Activated naive CD4-positive, alpha-beta T cell treated with anti-CD3 and anti-CD28 coated beads, Interleukin-2, amount 10 ng/mL, durations not matched to agents 7 days and 5 days (primary cell): ENCODE measurements around the gene MAML2.
"Not testable (repeated sequence)": the region's sequence is repeated elsewhere in the genome, so short reads cannot be mapped to it uniquely, and the experiment has no call there.

ENCODE experiments used
- CTCF ChIA-PET: fragments of 350-600 bp; sonication (Branson Sonifier 250); formaldehyde crosslinking; loops from one replicate; lab custom pipeline; 2021; ENCODE audit warnings: antibody characterized with exemption; lab: Charles Lee
- DNase-seq: peaks from one replicate; pipeline ENCODE4 v3.0.0-alpha.2; 2020
- H3K27ac Mint-ChIP-seq: one replicate; pipeline ENCODE4 v1.8.0; 2021; ENCODE audit warnings: mild to moderate bottlenecking, moderate library complexity, mixed read lengths
- H3K27me3 Mint-ChIP-seq: one replicate; pipeline ENCODE4 v1.8.0; 2021; ENCODE audit warnings: mild to moderate bottlenecking, mixed read lengths
- H3K36me3 Mint-ChIP-seq: one replicate; pipeline ENCODE4 v1.8.0; 2021; ENCODE audit warnings: mixed read lengths
- H3K4me1 Mint-ChIP-seq: one replicate; pipeline ENCODE4 v1.8.0; 2021; ENCODE audit warnings: mixed read lengths
- H3K4me3 Mint-ChIP-seq: one replicate; pipeline ENCODE4 v1.8.0; 2021; ENCODE audit warnings: mild to moderate bottlenecking, moderate library complexity, mixed read lengths
- H3K9me3 Mint-ChIP-seq: one replicate; pipeline ENCODE4 v1.8.0; 2021; ENCODE audit warnings: mixed read lengths

The MAML2 gene

DNA sequence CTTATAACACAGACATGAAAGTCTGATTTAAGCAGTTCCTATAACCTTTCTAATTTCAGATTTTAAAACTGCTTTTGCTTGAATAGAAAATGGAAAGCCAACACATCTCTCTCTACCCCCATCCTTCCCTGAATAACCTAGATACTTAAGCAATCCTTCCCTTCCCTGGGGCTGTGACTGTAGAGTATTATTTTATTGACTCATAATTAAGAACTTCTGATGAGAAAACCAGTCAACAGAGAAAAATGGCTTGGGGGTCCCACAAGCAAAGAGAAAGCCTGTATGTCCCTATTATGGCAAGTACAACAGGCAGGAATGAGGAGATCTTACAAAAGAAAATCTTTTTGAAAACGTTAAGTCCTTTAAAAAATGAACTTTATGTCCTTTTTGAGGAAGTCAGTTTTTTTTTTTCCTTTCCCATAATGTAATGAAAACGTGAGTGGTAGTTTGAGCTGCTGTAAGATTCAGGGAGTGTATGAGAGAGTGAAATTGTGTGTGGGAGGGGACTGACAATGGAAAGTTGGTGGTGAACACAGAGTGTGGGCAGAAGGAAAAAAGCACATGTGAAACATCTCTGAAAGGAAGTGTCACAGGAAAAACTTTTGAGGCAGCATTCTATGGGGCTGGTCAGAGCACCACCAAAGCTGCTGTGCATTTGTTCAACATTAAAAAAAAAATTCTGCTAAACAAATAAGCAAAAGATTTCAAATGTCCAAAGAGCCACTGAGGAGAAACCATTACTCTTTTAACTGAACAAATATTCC lies 154.6 kb downstream of the MAML2 start:
- H3K27me3 Mint-ChIP-seq = no peaks in the 10 kb centered on the region
- no peaks in the 10 kb centered on the region for H3K9me3 Mint-ChIP-seq
- CTCF ChIA-PET = interaction anchor here (0.9 to 1.4 kb wide), 4 partner anchors 8 to 155 kb away, joined by 3 to 5 read pairs (median 4); partner anchors contain the start of gene MAML2
- peaks cover 51% of the 10 kb centered on the region for H3K4me1 Mint-ChIP-seq
- H3K27ac Mint-ChIP-seq = no peak overlapping the region
- no peak overlapping the region for H3K4me3 Mint-ChIP-seq
- no peak for DNase-seq
- H3K36me3 Mint-ChIP-seq = peaks cover 30% of the 10 kb centered on the region

DNA sequence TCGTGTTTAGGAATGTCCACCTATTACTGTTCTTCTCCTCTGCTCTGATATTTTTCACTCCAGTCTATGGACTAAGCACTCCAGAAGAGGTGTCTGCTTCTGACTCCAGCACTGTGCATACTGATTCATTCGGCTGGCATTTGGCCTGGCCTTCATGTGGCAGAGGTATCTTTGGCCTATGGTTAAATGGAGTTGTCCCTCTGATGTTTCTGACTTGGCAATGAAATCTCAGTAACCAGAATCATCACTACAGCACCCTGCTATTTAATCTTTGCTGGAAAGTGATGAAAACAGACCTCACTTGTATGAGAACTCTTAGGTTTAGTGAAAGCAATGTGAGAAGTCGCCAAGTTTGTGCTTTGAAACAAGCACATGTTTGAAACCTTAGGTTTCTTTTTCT lies 155.2 kb downstream of the MAML2 start:
- DNase-seq = no peak
- H3K9me3 Mint-ChIP-seq = no peaks in the 10 kb centered on the region
- H3K27me3 Mint-ChIP-seq = no peaks in the 10 kb centered on the region
- H3K4me3 Mint-ChIP-seq = no peak overlapping the region
- CTCF ChIA-PET = interaction anchor here (0.9 to 1.3 kb wide), 2 partner anchors 17 to 27 kb away, joined by 3 to 4 read pairs; no protein-coding TSS in a partner anchor
- peaks cover 30% of the 10 kb centered on the region for H3K36me3 Mint-ChIP-seq
- no peak overlapping the region for H3K27ac Mint-ChIP-seq
- peaks cover 50% of the 10 kb centered on the region for H3K4me1 Mint-ChIP-seq

DNA sequence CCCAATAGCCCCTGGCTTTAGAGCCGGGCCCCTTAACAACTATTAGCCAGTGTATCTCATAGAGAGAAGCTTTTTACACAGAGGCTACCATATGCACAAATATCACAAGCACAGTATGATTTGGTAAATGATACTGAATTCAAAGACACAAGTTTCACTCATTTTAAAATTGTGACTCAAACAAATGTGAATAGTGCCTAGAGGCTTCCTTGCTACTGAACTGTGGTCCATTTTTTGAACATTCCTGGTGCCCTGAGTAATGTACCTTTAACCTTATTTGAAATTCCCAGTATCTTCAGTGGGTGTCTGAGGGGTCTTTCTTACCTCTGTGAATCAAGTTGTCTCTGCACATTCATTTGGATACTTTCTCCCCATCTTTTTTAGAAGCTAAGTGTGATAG lies 156.2 kb downstream of the MAML2 start:
- Mint-ChIP-seq H3K27ac (no peak overlapping the region), H3K27me3 (no peaks in the 10 kb centered on the region), H3K4me1 (peaks cover 47% of the 10 kb centered on the region), H3K36me3 (peaks cover 29% of the 10 kb centered on the region), H3K4me3 (no peak overlapping the region), H3K9me3 (no peaks in the 10 kb centered on the region)
- no peak for DNase-seq
- CTCF ChIA-PET = interaction anchor here (0.7 to 1.3 kb wide), 2 partner anchors 11 to 18 kb away, joined by 3 read pairs; no protein-coding TSS in a partner anchor

DNA sequence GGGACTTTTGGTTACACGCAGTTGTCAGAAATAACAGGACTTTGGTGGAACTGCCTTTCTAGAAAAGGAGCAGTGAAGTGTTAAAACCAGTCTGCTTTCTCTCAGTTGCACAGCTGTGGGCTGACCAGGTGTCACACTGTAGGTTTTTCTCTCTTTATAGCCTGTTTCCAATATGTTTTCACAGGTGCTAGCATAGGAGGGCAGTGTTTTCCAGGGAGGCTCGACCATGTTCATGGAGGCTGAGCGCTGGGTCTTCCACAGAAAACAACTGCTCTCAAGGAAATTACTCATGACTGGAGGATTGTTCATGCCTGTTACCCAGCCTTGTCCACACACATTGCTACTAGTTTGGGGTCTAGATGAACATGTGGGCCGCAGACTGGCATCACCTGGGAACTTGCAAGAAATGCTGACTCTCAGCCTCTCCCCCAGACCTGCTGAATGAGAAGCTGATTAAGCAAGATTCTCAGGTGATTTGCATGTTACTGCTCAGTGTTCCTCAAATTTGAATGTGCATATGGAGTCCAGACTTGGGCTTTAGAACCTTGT lies 157.7 kb downstream of the MAML2 start:
- peaks cover 43% of the 10 kb centered on the region for H3K4me1 Mint-ChIP-seq
- CTCF ChIA-PET = interaction anchor here (1.0 kb wide), 1 partner anchor 157 kb away, joined by 3 read pairs; no protein-coding TSS in a partner anchor
- no peak overlapping the region for H3K4me3 Mint-ChIP-seq
- no peak for DNase-seq
- no peaks in the 10 kb centered on the region for H3K9me3 Mint-ChIP-seq
- H3K27ac Mint-ChIP-seq = peak overlapping the region; percentile 58
- H3K27me3 Mint-ChIP-seq = no peaks in the 10 kb centered on the region
- H3K36me3 Mint-ChIP-seq = peaks cover 24% of the 10 kb centered on the region

DNA sequence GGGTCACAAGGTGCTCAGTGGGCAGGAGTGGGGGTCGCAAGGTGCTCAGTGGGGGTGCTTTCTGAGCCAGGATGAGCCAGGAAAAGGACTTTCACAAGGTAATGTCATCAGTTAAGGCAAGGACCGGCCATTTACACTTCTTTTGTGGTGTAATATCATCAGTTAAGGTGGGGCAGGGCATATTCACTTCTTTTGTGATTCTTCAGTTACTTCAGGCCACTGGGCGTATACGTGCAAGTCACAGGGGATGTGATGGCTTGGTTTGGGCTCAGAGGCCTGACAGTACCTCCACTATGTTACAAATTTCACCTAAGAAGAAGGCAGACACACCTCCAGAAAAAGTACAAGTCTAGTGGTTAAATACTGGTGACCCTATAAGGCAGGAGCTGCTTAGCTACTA lies 162.1 kb downstream of the MAML2 start:
- H3K4me3 Mint-ChIP-seq, DNase-seq, H3K27ac Mint-ChIP-seq, H3K9me3 Mint-ChIP-seq, H3K27me3 Mint-ChIP-seq: not testable (repeated sequence)
- H3K36me3 Mint-ChIP-seq = peaks cover 41% of the 10 kb centered on the region
- peaks cover 41% of the 10 kb centered on the region for H3K4me1 Mint-ChIP-seq
- CTCF ChIA-PET = interaction anchor here (1.3 kb wide), 1 partner anchor 8 kb away, joined by 4 read pairs; no protein-coding TSS in a partner anchor

DNA sequence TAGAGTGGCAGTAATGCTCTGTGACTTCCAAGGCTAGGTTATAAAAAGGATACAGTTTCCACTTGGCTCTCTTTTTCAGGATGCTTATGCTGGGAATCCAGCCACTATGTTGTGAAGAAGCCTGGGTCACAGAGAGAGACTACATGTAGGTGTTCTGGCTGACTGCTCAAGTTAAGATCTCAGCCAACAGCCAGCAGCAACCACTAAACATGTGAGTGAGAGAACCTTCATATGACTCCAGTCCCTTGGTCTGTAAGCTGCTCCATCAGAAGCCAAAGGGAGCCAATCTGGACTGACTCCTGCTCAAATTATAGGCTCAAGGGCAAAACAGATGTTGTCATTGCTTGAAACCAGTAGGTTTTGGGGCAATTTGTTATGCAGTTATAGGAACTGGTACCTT lies 162.7 kb downstream of the MAML2 start:
- CTCF ChIA-PET = interaction anchor here (1.3 kb wide), 1 partner anchor 9 kb away, joined by 4 read pairs; no protein-coding TSS in a partner anchor
- Mint-ChIP-seq H3K27me3 (no peaks in the 10 kb centered on the region), H3K4me3 (no peak overlapping the region), H3K27ac (peak overlapping the region; percentile 35), H3K9me3 (no peaks in the 10 kb centered on the region), H3K4me1 (peaks cover 37% of the 10 kb centered on the region), H3K36me3 (peaks cover 37% of the 10 kb centered on the region)
- DNase-seq = no peak

DNA sequence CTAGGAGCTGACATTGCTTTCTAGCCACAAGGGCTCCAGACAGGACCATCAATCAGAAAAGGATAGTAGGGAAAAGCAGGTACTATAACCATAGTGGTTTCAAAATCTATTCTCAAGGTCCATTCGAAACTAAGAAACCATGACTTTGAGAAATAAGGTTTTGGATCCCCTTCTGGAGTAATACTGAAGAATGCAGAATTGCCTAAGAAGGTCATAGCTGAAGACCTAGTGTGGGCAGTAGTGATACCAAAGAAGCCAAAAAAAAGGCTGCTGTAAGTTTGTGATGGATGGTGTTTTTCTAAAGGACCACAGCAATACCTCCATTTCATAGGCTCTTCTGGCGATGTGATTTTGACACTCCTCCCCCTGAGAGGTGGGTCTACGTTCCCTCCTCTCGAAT lies 163.1 kb downstream of the MAML2 start:
- H3K27ac Mint-ChIP-seq = no peak overlapping the region
- CTCF ChIA-PET = interaction anchor here (1.3 kb wide), 1 partner anchor 9 kb away, joined by 4 read pairs; no protein-coding TSS in a partner anchor
- peaks cover 37% of the 10 kb centered on the region for H3K4me1 Mint-ChIP-seq
- no peaks in the 10 kb centered on the region for H3K9me3 Mint-ChIP-seq
- peaks cover 37% of the 10 kb centered on the region for H3K36me3 Mint-ChIP-seq
- DNase-seq = no peak
- no peak overlapping the region for H3K4me3 Mint-ChIP-seq
- no peaks in the 10 kb centered on the region for H3K27me3 Mint-ChIP-seq

DNA sequence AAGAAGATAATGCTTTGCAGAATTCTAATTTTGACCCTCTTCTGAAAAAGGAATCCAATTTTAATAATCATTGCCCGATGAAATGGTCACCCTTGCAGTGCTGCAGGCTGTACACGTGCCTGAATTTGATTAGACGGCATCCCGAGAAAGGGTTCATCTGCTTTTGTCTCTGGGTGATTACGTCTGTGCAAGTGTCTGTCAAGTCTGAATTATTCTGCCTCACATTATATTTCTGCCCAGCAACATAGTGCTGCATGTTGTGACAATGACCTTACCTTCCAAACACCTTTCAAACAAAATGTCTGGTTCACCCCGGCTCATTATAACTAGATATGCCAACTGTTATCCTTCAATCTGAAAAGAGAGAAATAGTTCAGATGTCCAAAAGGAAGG lies 164.1 kb downstream of the MAML2 start:
- no peak for DNase-seq
- CTCF ChIA-PET = no interaction called here
- Mint-ChIP-seq H3K9me3 (no peaks in the 10 kb centered on the region), H3K4me3 (no peak overlapping the region), H3K27me3 (no peaks in the 10 kb centered on the region), H3K27ac (no peak overlapping the region), H3K4me1 (peaks cover 46% of the 10 kb centered on the region), H3K36me3 (peaks cover 38% of the 10 kb centered on the region)

DNA sequence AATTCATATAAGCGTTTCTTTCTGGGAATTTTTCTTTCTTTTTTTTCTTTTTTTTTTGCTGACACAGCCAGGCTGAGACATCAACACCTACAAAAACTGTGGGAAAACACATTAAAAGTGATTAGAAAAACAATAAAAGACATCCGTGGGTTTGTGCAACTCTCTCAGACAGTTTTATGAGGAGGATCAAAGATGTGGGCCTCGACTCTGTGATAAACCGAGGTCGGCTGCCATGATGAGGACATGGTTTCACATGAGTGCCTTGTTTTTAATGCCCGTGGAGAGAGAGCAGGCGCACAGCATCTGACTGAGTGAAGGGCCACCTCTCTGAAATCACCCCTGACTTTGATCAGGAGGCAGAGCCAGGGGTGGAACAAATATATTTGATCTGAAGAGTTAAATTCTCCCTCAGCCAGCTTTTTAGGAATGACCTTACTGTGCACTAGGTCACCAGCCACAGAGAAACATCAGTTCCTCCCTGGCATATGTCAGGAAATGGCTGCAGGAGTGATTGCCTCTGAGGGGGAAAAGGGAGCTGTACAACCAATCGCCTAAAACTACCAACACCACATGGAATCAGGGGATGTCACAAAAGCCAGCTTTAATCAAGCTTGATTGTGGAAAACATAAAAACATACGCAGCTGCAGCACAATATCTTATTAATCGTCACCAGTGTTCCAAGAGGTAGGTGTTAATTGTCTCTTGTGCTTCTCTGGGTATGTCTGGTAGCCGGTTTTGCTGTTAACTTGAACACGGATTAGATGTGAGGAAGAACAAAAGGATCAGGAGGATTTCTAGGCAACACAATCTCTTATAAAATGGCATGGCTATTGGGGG lies 164.7 kb downstream of the MAML2 start:
- H3K9me3 Mint-ChIP-seq = no peaks in the 10 kb centered on the region
- CTCF ChIA-PET = no interaction called here
- no peak overlapping the region for H3K27ac Mint-ChIP-seq
- H3K4me3 Mint-ChIP-seq = no peak overlapping the region
- DNase-seq = no peak
- no peaks in the 10 kb centered on the region for H3K27me3 Mint-ChIP-seq
- peaks cover 43% of the 10 kb centered on the region for H3K36me3 Mint-ChIP-seq
- H3K4me1 Mint-ChIP-seq = peaks cover 46% of the 10 kb centered on the region

DNA sequence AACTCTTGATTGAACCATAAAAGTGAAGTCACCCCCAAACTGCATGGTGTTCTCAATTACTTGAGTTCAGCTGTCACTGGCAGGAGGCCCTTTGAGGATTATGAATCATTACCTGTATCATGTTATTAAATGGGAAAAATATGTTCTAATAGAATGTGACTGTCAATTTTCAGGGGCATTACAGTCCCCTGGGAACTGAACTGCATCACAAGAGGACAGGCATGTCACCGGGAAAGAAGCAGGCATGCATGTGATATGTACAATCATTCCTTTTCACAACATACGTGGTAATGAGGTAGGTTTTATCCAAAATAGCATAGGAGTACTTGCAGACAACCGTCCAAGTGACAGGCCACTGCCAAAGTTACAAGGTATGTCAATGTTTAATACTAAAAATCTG lies 165.8 kb downstream of the MAML2 start:
- no peak overlapping the region for H3K27ac Mint-ChIP-seq
- CTCF ChIA-PET = no interaction called here
- H3K9me3 Mint-ChIP-seq = peaks cover 3% of the 10 kb centered on the region
- H3K4me3 Mint-ChIP-seq = no peak overlapping the region
- peaks cover 48% of the 10 kb centered on the region for H3K36me3 Mint-ChIP-seq
- H3K27me3 Mint-ChIP-seq = no peaks in the 10 kb centered on the region
- peaks cover 54% of the 10 kb centered on the region for H3K4me1 Mint-ChIP-seq
- no peak for DNase-seq

DNA sequence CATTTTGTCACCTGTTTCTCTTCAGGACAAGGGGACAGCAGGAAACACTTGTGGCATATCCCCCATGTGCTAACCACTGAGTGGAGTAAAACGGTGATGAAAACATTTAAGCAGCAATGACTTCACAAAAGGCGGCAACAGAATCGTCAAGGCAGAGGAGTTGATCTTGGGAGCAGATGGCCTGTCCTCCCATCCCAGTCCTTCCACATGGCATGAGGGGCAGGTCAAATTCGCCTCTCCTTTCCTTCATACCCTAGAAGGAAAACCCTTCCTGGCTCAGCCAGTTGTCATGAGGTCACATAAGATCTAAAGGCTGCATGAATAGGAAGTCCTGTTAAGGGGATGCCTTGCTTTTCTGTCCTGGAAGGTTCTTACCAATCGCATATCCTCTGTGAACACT lies 169.1 kb downstream of the MAML2 start:
- Mint-ChIP-seq H3K4me3 (no peak overlapping the region), H3K27ac (no peak overlapping the region)

DNA sequence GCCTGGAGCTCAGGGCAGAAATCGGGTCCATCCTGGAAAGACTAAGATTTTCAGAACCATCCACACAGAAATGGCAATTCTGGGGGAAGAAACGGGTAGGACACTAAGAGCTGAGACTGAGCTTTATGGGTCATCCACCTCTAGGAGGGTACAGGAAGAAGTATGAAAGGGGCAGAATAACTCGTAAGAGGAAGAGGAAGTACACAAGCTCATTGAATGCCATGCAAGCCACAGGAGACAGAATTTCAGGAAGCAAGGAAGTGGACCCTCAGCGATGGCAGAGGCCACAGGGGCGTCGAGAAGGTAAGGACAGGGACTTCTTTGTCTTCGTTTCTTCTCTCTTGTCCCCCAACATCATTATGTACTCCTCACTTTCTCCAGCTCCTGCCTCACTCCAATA lies 169.6 kb downstream of the MAML2 start:
- peaks cover 3% of the 10 kb centered on the region for H3K9me3 Mint-ChIP-seq
- DNase-seq = no peak
- no peaks in the 10 kb centered on the region for H3K27me3 Mint-ChIP-seq
- peaks cover 41% of the 10 kb centered on the region for H3K4me1 Mint-ChIP-seq
- H3K4me3 Mint-ChIP-seq = no peak overlapping the region
- H3K27ac Mint-ChIP-seq = no peak overlapping the region
- peaks cover 42% of the 10 kb centered on the region for H3K36me3 Mint-ChIP-seq
- CTCF ChIA-PET = interaction anchor here (2.3 kb wide), 1 partner anchor 170 kb away, joined by 7 read pairs; the partner anchor contains the start of gene MAML2

More for the DNA sequence above, 169.1 kb downstream of the MAML2 start:
- peaks cover 47% of the 10 kb centered on the region for H3K36me3 Mint-ChIP-seq
- CTCF ChIA-PET = interaction anchor here (2.3 kb wide), 1 partner anchor 169 kb away, joined by 7 read pairs; the partner anchor contains the start of gene MAML2
- H3K4me1 Mint-ChIP-seq = peaks cover 42% of the 10 kb centered on the region
- DNase-seq = no peak
- H3K9me3 Mint-ChIP-seq = peaks cover 3% of the 10 kb centered on the region
- H3K27me3 Mint-ChIP-seq = no peaks in the 10 kb centered on the region

DNA sequence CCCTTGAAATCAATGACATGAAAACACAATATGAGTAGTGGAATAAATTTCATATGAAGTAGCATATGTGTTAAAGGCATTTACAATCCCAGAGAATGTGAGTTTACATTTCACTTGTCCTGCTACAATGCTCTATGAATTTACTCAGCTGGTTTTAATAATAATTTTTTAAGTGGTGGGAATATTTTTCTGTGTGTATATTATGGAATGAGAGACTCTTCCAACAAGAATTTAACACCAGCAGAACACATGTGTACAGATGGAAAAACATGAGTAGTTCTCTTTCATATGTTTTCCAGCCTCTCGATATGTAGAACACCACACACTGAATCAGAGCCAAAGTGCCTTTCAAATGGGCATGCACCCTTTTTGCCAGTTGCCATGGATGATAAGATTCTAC lies 170.4 kb downstream of the MAML2 start:
- Mint-ChIP-seq H3K27me3 (no peaks in the 10 kb centered on the region), H3K27ac (no peak overlapping the region), H3K36me3 (peaks cover 35% of the 10 kb centered on the region), H3K9me3 (peaks cover 3% of the 10 kb centered on the region), H3K4me1 (peaks cover 38% of the 10 kb centered on the region), H3K4me3 (no peak overlapping the region)
- CTCF ChIA-PET = interaction anchor here (0.9 to 2.3 kb wide), 2 partner anchors 118 to 170 kb away, joined by 3 to 7 read pairs; partner anchors contain the start of gene MAML2
- DNase-seq = no peak

DNA sequence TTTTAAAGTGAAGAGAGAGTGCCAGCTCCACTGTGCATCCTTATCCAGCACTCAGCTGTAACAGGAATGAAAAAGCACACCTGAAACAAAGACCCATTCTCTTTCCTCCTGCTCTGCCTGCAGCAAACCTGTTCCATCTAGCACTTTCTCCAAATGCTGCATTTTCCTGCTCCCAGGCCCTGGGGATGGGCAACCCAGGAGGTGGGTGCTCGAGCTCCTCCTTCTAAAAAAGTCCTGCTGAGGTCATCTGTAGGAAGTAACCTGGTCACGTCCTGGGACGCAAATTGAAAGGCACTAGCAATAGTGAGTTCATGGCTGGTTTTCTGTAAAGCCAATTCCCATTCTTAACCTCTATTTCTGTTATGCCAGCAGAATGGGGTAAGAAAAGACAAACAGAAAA lies 173.7 kb downstream of the MAML2 start:
- H3K27me3 Mint-ChIP-seq = no peaks in the 10 kb centered on the region
- H3K27ac Mint-ChIP-seq = peak overlapping the region; percentile 39
- CTCF ChIA-PET = no interaction called here
- DNase-seq = no peak
- peaks cover 3% of the 10 kb centered on the region for H3K9me3 Mint-ChIP-seq
- peaks cover 28% of the 10 kb centered on the region for H3K36me3 Mint-ChIP-seq
- no peak overlapping the region for H3K4me3 Mint-ChIP-seq
- H3K4me1 Mint-ChIP-seq = peaks cover 37% of the 10 kb centered on the region
